ENCODE results near the gene JAK2. TPM values are rescaled to one million over a fixed set of nuclear protein-coding genes. Genes with fewer than 3 reads are reported as not detected.
"Not testable (repeated sequence)": the region's sequence is repeated elsewhere in the genome, so short reads cannot be mapped to it uniquely, and the experiment has no call there.

JAK2 gene
- total and polyA plus RNA-seq, 2 of the 4 experiments (the other 2 are of a cell fraction), result 2.3 to 6.1 TPM

DNA sequence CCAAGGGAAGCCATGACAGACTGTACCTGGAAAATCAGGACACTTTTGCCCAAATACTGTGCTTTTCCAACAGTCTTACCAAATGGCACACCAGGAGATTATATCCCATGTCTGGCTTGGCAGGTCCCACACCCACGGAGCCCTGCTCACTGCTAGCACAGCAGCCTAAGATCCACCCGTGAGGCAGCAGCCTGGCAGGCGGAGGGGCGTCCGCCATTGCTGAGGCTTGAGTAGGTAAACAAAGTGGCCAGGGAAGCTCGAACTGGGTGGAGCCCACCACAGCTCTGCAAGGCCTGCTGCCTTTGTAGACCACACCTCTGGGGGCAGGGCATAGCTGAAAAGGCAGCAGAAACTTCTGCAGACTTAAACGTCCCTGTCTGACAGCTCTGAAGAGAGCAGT, 116.1 kb downstream of the JAK2 start:
- H3K18ac ChIP-seq (ENCODE audit: low read depth, low read length); H4K5ac ChIP-seq (ENCODE audit: low read depth, low read length); H3K4ac ChIP-seq (ENCODE audit: low read depth, low read length); H2BK120ac ChIP-seq (ENCODE audit: low read depth, low read length); H2AFZ ChIP-seq (replicated peaks; ENCODE audit: low read length, poor library complexity); H3K9ac ChIP-seq (ENCODE audit: low read depth, low read length); H2BK20ac ChIP-seq (ENCODE audit: low read depth, low read length); H3K14ac ChIP-seq (replicated peaks; ENCODE audit: low read depth, low read length); H3K36me3 ChIP-seq (ENCODE audit: control insufficient read depth, insufficient read depth, low read length); H2BK15ac ChIP-seq (ENCODE audit: low read depth, low read length); H4K91ac ChIP-seq (ENCODE audit: insufficient read depth, low read depth, low read length); H2AK9ac ChIP-seq (replicated peaks; ENCODE audit: low read depth, low read length, poor library complexity); H3K9me1 ChIP-seq (ENCODE audit: insufficient read depth, low read length); H3K23ac ChIP-seq (ENCODE audit: low read depth, low read length); BruUV-seq (replicated peaks); H3K27ac ChIP-seq (ENCODE audit: insufficient read depth, low read length); DNase-seq; H3K4me3 ChIP-seq (ENCODE audit: insufficient read depth, low read depth, low read length); H2AK5ac ChIP-seq (ENCODE audit: low read depth, low read length); POLR2A ChIA-PET (ENCODE audit: unreplicated experiment); H3K4me2 ChIP-seq (ENCODE audit: low read depth, low read length); H4K8ac ChIP-seq (ENCODE audit: low read depth in 2 of 2, low read length in 2 of 2); H3K79me1 ChIP-seq (ENCODE audit: low read depth in 1 of 2, low read length in 2 of 2); in situ Hi-C loops (cut with MboI; ENCODE audit: low sequenced_read_pairs); ATAC-seq (ENCODE audit: low read depth); H3K56ac ChIP-seq (ENCODE audit: extremely low read depth, insufficient read depth, low read length); intact Hi-C loops (cut with micrococcal nuclease); H3K4me1 ChIP-seq (ENCODE audit: control insufficient read depth, insufficient read depth, low read length); H4K20me1 ChIP-seq (ENCODE audit: insufficient read depth, low read length); CTCF ChIA-PET; H2BK5ac ChIP-seq (ENCODE audit: low read depth, low read length, poor library complexity, severe bottlenecking); H3K9me3 ChIP-seq (ENCODE audit: control insufficient read depth, insufficient read depth, low read length); H3K27me3 ChIP-seq (ENCODE audit: control insufficient read depth, insufficient read depth, low read length); dilution Hi-C loops (cut with HindIII; ENCODE audit: low sequenced_read_pairs, unreplicated experiment): not testable (repeated sequence)
- 82% methylated on average over 3 of the region's 7 CpGs; no CpG with 5 or more reads in 1 of the 2 experiments for WGBS, 2 experiments (ENCODE audit: extremely low coverage in 2 of 2, insufficient read length in 1 of 2)

DNA sequence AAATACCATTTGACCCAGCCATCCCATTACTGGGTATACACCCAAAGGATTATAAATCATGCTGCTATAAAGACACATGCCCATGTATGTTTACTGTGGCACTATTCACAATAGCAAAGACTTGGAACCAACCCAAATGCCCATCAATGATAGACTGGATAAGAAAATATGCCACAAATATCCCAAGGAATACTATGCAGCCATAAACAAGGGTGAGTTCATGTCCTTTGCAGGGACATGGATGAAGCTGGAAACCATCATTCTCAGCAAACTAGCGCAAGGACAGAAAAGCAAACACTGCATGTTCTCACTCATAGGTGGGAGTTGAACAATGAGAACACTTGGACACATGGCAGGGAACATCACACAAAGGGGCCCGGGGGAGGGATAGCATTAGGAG, 121.4 kb downstream of the JAK2 start:
- H4K20me1 ChIP-seq (ENCODE audit: insufficient read depth, low read length); POLR2A ChIA-PET (ENCODE audit: unreplicated experiment); H4K8ac ChIP-seq (ENCODE audit: low read depth in 2 of 2, low read length in 2 of 2); H3K9ac ChIP-seq (ENCODE audit: low read depth, low read length); H2AFZ ChIP-seq (replicated peaks; ENCODE audit: low read length, poor library complexity); dilution Hi-C loops (cut with HindIII; ENCODE audit: low sequenced_read_pairs, unreplicated experiment); in situ Hi-C loops (cut with MboI; ENCODE audit: low sequenced_read_pairs); H2BK120ac ChIP-seq (ENCODE audit: low read depth, low read length); H2BK15ac ChIP-seq (ENCODE audit: low read depth, low read length); DNase-seq; H3K4me2 ChIP-seq (ENCODE audit: low read depth, low read length); H3K56ac ChIP-seq (ENCODE audit: extremely low read depth, insufficient read depth, low read length); H3K18ac ChIP-seq (ENCODE audit: low read depth, low read length); H3K27me3 ChIP-seq (ENCODE audit: control insufficient read depth, insufficient read depth, low read length); H3K4me3 ChIP-seq (ENCODE audit: insufficient read depth, low read depth, low read length); H3K27ac ChIP-seq (ENCODE audit: insufficient read depth, low read length); BruUV-seq (replicated peaks); H2AK9ac ChIP-seq (replicated peaks; ENCODE audit: low read depth, low read length, poor library complexity); H3K4ac ChIP-seq (ENCODE audit: low read depth, low read length); ATAC-seq (ENCODE audit: low read depth); H2BK20ac ChIP-seq (ENCODE audit: low read depth, low read length); H3K79me1 ChIP-seq (ENCODE audit: low read depth in 1 of 2, low read length in 2 of 2); H2BK5ac ChIP-seq (ENCODE audit: low read depth, low read length, poor library complexity, severe bottlenecking); H3K9me3 ChIP-seq (ENCODE audit: control insufficient read depth, insufficient read depth, low read length); H3K36me3 ChIP-seq (ENCODE audit: control insufficient read depth, insufficient read depth, low read length); H4K5ac ChIP-seq (ENCODE audit: low read depth, low read length); H3K23ac ChIP-seq (ENCODE audit: low read depth, low read length); H3K14ac ChIP-seq (replicated peaks; ENCODE audit: low read depth, low read length); H4K91ac ChIP-seq (ENCODE audit: insufficient read depth, low read depth, low read length); H2AK5ac ChIP-seq (ENCODE audit: low read depth, low read length); H3K4me1 ChIP-seq (ENCODE audit: control insufficient read depth, insufficient read depth, low read length); H3K9me1 ChIP-seq (ENCODE audit: insufficient read depth, low read length); CTCF ChIA-PET; intact Hi-C loops (cut with micrococcal nuclease): not testable (repeated sequence)
- WGBS, 2 experiments (ENCODE audit: extremely low coverage in 2 of 2, insufficient read length in 1 of 2), result no CpG with 5 or more reads among the region's 2 CpGs
